NT2/D1 (cell line): ENCODE data around the gene TUBA1C.

Experiments used
- SUZ12 ChIP-seq: IDR thresholded peaks from 2 replicates; pipeline ENCODE4 v1.6.1; 2011; ENCODE audit not compliant: insufficient read length, insufficient read depth; ENCODE audit errors: extremely low read depth
- YY1 ChIP-seq: IDR thresholded peaks from 2 replicates; pipeline ENCODE4 v1.6.1; 2011; ENCODE audit not compliant: insufficient read length, insufficient read depth
- ZNF274 ChIP-seq: IDR thresholded peaks from 2 replicates; pipeline ENCODE4 v1.6.1; 2011; ENCODE audit warnings: mild to moderate bottlenecking, low read depth, low read length

DNA sequence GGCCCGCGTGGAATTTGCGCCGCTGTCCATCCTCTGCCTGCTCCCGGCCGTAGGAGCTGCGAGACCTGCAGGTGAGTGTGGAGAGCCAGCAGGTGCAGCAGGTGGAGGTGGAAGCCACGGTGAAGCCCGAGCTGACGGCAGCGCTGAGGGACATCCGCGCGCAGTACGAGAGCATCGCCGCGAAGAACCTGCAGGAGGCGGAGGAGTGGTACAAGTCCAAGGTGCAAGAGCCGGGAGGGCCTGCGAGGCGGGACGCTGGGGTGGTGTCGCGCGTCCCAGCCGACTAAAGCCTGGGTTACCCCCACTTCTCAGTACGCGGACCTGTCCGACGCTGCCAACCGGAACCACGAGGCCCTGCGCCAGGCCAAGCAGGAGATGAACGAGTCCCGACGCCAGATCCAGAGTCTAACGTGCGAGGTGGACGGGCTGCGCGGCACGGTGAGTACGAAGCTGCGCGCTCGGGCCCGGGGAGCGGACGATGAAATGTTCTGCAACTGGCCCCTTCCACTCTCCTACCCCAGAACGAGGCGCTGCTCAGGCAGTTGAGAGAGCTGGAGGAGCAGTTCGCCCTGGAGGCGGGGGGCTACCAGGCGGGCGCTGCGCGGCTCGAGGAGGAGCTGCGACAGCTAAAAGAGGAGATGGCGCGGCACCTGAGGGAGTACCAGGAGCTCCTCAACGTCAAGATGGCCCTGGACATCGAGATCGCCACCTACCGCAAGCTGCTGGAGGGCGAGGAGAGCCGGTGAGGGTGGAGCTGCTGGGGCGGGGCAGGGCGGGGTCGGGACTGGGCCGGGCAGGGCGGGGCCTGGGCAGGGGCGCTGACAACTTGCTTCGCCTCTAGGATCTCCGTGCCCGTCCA lies 32.2 kb downstream of the TUBA1C start:
- TF ChIP-seq ZNF274 (no peak), SUZ12 (no peak), YY1 (no peak)
